Activated CD4-positive, alpha-beta memory T cell treated with anti-CD3 and anti-CD28 coated beads for 36 hours (primary cell): ENCODE measurements around the gene ARL15. TPM values are rescaled to one million over a fixed set of nuclear protein-coding genes. Genes with fewer than 3 reads are reported as not detected.
A peak's percentile ranks its signal among the peaks of the same experiment; 100 is the strongest.
"Not testable (repeated sequence)": the region's sequence is repeated elsewhere in the genome, so short reads cannot be mapped to it uniquely, and the experiment has no call there.

ENCODE experiments used
- CTCF ChIA-PET: fragments of 350-600 bp; sonication (Branson Sonifier 250); formaldehyde crosslinking; loops from one replicate; lab custom pipeline; 2021; ENCODE audit warnings: antibody characterized with exemption, inconsistent platforms; lab: Charles Lee
- POLR2A ChIA-PET: fragments of 350-600 bp; sonication (Branson Sonifier 250); formaldehyde crosslinking; loops from one replicate; lab custom pipeline; 2021; ENCODE audit warnings: antibody characterized with exemption; lab: Charles Lee
- DNase-seq: peaks from one replicate; pipeline ENCODE4 v3.0.0-alpha.2; 2020
- H3K27ac Mint-ChIP-seq: one replicate; pipeline ENCODE4 v1.8.0; 2021; ENCODE audit warnings: mixed read lengths
- H3K27me3 Mint-ChIP-seq: one replicate; pipeline ENCODE4 v1.8.0; 2021; ENCODE audit warnings: mixed read lengths
- H3K36me3 Mint-ChIP-seq: one replicate; pipeline ENCODE4 v1.8.0; 2021; ENCODE audit warnings: mixed read lengths
- H3K4me1 Mint-ChIP-seq: one replicate; pipeline ENCODE4 v1.8.0; 2021; ENCODE audit warnings: low read depth, mixed read lengths
- H3K4me3 Mint-ChIP-seq: one replicate; pipeline ENCODE4 v1.8.0; 2021; ENCODE audit warnings: mild to moderate bottlenecking, mixed read lengths
- H3K9me3 Mint-ChIP-seq: one replicate; pipeline ENCODE4 v1.8.0; 2021; ENCODE audit warnings: mixed read lengths
- intact Hi-C: fragments of 100-400 bp; cut with micrococcal nuclease; formaldehyde crosslinking; loops from one replicate; pipeline ENCODE4 v1.15.1; 2023
- total RNA-seq, 2 experiments: library from RNA; stranded (reverse); gene quantifications; one replicate each; pipeline ENCODE4 v1.2.3, GENCODE V29; 2021

ARL15 gene
- 1 to 10 TPM; 4.5 to 5.5 TPM for total RNA-seq

- peaks cover 25% of the 10 kb centered on the region for H3K4me1 Mint-ChIP-seq
- POLR2A ChIA-PET: interaction anchor here (0.6 to 1.3 kb wide), 6 partner anchors 13 to 1115 kb away, joined by 3 to 4 read pairs (median 4); no protein-coding TSS in a partner anchor
- CTCF ChIA-PET: interaction anchor here (0.5 to 2.0 kb wide), 7 partner anchors 20 to 828 kb away, joined by 3 to 7 read pairs (median 3); no protein-coding TSS in a partner anchor
Measured at GRCh38 chr5:54310433-54311175, at the start of gene ARL15. Gene ARL15, minus strand, starts transcription at chr5:54310573.

GRCh38 chr5:54360089-54360488 is 49.7 kb upstream of the ARL15 start:
- Mint-ChIP-seq H3K27ac (no peak overlapping the region), H3K4me1 (no peaks in the 10 kb centered on the region), H3K36me3 (peaks cover 4% of the 10 kb centered on the region), H3K4me3 (no peak overlapping the region), H3K9me3 (peaks cover 8% of the 10 kb centered on the region), H3K27me3 (peaks cover 19% of the 10 kb centered on the region)
- intact Hi-C loops: no loop called here
- CTCF ChIA-PET: no interaction called here
- no peak for DNase-seq
- POLR2A ChIA-PET: no interaction called here

More at GRCh38 chr5:54310433-54311175, at the start of gene ARL15:
- peak within 1 kb of the TSS; percentile 86 for H3K4me3 Mint-ChIP-seq
- peaks cover 3% of the 10 kb centered on the region for H3K27me3 Mint-ChIP-seq
- H3K27ac Mint-ChIP-seq: peak within 1 kb of the TSS; percentile 89
- intact Hi-C loops: loop anchor here (1.0 to 10.0 kb wide), 7 partner anchors 68 to 1510 kb away; partner anchors contain the start of genes MOCS2 and NDUFS4
- no peaks in the 10 kb centered on the region for H3K9me3 Mint-ChIP-seq
- H3K36me3 Mint-ChIP-seq: peaks cover 2% of the 10 kb centered on the region
- DNase-seq: peak; percentile 98

DNA sequence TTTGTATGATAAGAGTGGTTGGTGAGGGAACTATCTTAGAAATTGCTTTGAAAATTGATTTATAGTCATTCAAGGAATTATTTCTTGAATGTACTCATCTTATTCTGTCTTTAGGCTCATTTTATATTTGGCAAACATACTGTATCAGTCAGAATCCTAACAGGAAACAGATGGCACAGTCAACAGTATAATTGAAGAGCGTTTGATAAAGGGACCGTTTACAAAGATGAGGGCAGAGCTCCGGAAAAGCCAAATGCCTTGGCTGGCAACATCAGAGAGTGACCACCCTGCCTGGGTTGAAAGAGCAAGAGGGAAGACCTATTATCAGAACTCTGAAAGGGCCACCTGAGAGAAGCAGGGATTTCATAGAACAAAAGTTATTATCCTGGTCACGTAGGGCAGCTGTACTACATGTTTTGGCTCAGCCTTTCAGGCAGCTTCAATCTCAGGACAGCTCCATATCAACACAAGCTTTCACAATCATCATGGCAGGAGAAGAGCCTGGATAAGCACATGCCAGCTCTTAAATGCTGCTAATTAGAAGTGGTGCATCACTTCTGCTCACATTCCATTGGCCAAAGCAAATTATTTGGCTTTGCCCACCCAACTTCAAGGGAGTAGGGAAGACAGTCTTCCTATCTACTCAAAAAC is 47.2 kb upstream of the ARL15 start:
- Mint-ChIP-seq H3K4me1 (no peaks in the 10 kb centered on the region), H3K9me3 (peaks cover 23% of the 10 kb centered on the region), H3K27ac (no peak overlapping the region), H3K4me3 (no peak overlapping the region), H3K27me3 (peaks cover 19% of the 10 kb centered on the region), H3K36me3 (peaks cover 6% of the 10 kb centered on the region)
- ChIA-PET POLR2A (no interaction called here), CTCF (no interaction called here)
- no peak for DNase-seq
- intact Hi-C loops: no loop called here

GRCh38 chr5:54353933-54354564 is 43.7 kb upstream of the ARL15 start:
- H3K9me3 Mint-ChIP-seq: peaks cover 23% of the 10 kb centered on the region
- POLR2A ChIA-PET, H3K4me1 Mint-ChIP-seq, H3K27ac Mint-ChIP-seq, H3K36me3 Mint-ChIP-seq, H3K4me3 Mint-ChIP-seq, H3K27me3 Mint-ChIP-seq, intact Hi-C loops, DNase-seq, CTCF ChIA-PET: not testable (repeated sequence)

DNA sequence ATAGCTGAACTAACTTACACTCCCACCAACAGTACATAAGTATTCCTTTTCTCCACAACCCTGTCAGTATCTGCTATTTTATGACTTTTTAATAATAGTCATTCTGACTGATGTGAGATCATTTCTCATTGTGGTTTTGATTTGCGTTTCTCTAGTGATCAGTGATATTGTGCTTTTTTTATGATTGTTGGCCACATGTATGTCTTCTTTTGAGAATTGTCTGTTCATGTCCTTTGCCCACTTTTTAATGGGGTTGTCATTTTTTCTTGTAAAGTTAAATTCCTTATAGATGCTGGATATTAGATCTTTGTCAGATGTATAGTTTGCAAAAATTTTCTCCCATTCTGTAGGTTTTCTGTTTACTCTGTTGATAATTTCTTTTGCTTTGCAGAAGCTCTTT is 42.2 kb upstream of the ARL15 start:
- H3K4me3 Mint-ChIP-seq, CTCF ChIA-PET, H3K4me1 Mint-ChIP-seq, H3K27me3 Mint-ChIP-seq, POLR2A ChIA-PET, intact Hi-C loops, DNase-seq, H3K36me3 Mint-ChIP-seq, H3K27ac Mint-ChIP-seq: not testable (repeated sequence)
- peaks cover 23% of the 10 kb centered on the region for H3K9me3 Mint-ChIP-seq

DNA sequence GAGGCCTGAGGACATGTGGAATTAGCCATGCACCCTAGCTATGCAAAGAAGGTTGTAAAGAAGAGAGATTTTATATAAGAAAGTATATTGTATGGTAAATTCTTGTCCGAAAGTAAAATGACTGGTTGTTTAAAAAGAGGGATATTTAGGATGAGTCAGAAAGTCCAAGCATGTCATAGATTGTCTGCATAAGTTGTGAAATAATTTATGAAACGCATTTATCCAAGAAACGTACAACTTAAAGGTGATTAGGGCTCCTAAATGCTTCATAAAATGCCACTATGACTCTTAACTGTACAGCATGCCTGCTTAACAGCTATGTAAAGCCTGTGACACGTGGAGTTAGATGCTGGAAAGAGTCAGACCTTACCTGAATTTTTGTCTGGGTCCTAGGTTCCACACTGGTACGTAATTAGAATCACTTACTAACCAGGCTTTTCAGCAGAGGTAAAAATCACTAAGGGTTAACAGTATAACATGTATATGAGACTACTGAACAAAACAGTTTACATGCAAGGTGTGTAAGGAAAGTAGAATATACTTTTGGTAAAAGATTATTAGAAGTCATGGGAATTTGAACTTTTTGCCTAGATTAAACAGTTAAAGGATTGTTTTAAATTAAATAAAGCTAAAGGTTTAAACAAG is 37.0 kb upstream of the ARL15 start:
- no peak for DNase-seq
- Mint-ChIP-seq H3K4me1 (no peaks in the 10 kb centered on the region), H3K27me3 (no peaks in the 10 kb centered on the region), H3K9me3 (peaks cover 7% of the 10 kb centered on the region), H3K4me3 (no peak overlapping the region), H3K36me3 (peaks cover 3% of the 10 kb centered on the region), H3K27ac (no peak overlapping the region)
- intact Hi-C loops: no loop called here
- CTCF ChIA-PET: no interaction called here
- POLR2A ChIA-PET: no interaction called here

DNA sequence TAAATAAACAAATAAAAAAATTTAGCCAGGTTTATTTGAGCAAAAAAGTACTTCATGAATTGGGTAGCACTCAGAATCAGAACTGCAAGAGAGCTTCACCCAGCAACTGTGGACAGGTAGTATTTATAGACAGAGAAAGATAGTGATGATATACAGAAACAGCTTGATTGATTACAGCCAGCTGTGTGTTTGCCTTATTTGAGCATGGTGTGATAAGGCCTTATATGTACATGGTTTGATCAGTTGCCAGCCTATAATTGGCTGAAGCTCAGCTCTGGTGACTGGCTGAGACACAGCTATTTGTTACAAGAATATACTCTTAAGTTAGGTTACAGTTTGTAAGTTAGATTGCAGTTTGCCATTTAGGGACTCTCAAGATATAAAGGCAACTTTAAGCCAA is 34.3 kb upstream of the ARL15 start:
- peaks cover 7% of the 10 kb centered on the region for H3K9me3 Mint-ChIP-seq
- peaks cover 3% of the 10 kb centered on the region for H3K36me3 Mint-ChIP-seq
- intact Hi-C loops: no loop called here
- DNase-seq: no peak
- H3K4me3 Mint-ChIP-seq: no peak overlapping the region
- ChIA-PET POLR2A (no interaction called here), CTCF (no interaction called here)
- no peak overlapping the region for H3K27ac Mint-ChIP-seq
- H3K4me1 Mint-ChIP-seq: no peaks in the 10 kb centered on the region
- peaks cover 2% of the 10 kb centered on the region for H3K27me3 Mint-ChIP-seq

DNA sequence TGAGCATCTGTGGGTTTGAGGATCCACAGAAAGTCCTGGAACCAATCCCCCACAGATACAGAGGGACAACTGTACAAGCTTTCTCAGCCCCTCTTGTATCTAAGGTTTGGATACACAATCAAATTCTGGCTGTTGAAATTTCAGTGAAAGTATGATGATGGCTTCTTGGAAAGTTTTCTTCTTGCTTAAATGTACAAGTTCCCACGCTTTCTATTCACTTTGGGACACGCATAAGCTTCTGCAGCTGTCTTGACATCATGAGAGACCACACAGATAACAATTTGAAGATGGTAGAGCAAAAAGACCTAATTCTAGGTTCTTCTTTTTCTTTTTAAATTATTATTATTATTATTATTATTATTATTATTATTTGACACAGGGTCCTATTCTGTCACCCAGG is 31.6 kb upstream of the ARL15 start:
- Mint-ChIP-seq H3K27me3 (peaks cover 2% of the 10 kb centered on the region), H3K4me3 (no peak overlapping the region), H3K36me3 (peaks cover under 1% of the 10 kb centered on the region), H3K9me3 (peaks cover 13% of the 10 kb centered on the region), H3K27ac (no peak overlapping the region), H3K4me1 (no peaks in the 10 kb centered on the region)
- ChIA-PET CTCF (no interaction called here), POLR2A (no interaction called here)
- DNase-seq: no peak
- intact Hi-C loops: no loop called here

- DNase-seq: no peak
- CTCF ChIA-PET: no interaction called here
- Mint-ChIP-seq H3K27ac (no peak overlapping the region), H3K9me3 (peaks cover 35% of the 10 kb centered on the region), H3K4me1 (no peaks in the 10 kb centered on the region), H3K4me3 (no peak overlapping the region), H3K27me3 (peaks cover 2% of the 10 kb centered on the region), H3K36me3 (peaks cover 3% of the 10 kb centered on the region)
- intact Hi-C loops: no loop called here
- POLR2A ChIA-PET: interaction anchor here (0.8 kb wide), 1 partner anchor 27 kb away, joined by 4 read pairs; the partner anchor contains the start of gene ARL15
Measured at GRCh38 chr5:54337523-54337922, 27.1 kb upstream of the ARL15 start.

DNA sequence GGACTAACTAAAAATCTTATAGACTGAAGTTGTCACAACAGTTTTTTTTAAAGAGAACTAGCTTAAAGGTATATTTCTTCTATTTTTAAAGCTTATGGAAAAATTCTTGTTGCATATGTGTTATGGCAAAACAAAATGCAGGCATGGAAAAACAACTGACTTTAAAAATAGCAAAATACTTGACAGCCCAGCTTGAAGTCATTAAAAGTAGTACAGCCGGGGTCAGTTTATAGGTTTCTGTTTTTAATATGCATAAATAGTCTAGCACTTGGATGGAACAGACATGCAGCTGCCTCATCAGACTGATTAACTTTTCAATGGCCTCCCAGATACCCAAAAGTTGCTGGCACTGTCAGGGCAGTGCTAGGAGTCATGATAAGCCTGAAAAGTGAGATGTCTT is 22.3 kb upstream of the ARL15 start:
- POLR2A ChIA-PET: no interaction called here
- Mint-ChIP-seq H3K4me3 (no peak overlapping the region), H3K9me3 (peaks cover 30% of the 10 kb centered on the region), H3K27me3 (peaks cover 10% of the 10 kb centered on the region), H3K27ac (no peak overlapping the region), H3K4me1 (no peaks in the 10 kb centered on the region), H3K36me3 (peaks cover 3% of the 10 kb centered on the region)
- CTCF ChIA-PET: no interaction called here
- no peak for DNase-seq
- intact Hi-C loops: no loop called here

DNA sequence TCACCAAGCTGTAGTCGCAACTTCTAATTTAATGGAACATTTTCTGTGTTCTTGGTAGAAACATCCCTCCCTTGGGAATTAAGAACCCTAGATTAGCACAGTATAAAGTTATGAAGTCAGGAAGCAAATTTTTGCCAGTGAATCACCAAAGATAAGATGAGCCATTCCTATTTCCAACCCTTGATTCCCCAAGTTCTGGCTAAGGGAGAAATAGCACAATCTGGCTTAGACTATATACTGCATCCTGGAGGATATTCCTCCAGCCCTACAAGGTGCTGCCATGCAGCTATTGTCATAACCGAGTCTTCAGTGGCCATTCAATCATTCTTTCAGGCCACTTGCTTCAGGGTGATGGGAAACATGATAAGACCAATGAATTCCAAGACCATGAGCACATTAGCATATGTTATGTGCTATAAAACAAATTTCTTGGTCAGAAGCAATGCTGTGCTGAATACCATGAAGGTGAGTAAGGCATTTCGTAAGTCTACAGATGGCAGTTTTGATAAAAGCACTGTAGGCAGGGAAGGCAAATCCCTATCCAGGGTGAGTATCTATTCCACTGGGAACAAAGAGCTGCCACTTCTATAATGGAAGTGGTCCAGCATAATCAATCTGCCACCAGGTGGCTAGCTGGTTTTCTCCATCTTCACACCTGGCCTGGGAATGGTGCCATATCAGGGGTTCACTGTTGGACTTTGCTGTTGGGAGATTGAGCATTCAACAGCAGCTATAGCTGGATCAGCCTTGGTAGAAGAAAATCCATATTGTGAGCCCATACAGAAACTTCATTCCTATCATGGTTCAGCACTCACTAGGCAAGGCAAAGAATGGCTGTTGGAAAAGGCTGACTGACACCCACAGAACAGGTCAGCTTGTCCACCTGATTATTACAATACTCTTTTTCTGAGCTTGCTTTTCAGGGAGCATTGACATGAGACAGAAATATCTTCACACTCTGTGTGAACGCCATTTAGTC is 19.6 kb upstream of the ARL15 start:
- H3K4me1 Mint-ChIP-seq: no peaks in the 10 kb centered on the region
- H3K36me3 Mint-ChIP-seq: peaks cover 3% of the 10 kb centered on the region
- intact Hi-C loops: no loop called here
- DNase-seq: no peak
- H3K27me3 Mint-ChIP-seq: peaks cover 12% of the 10 kb centered on the region
- H3K27ac Mint-ChIP-seq: no peak overlapping the region
- H3K9me3 Mint-ChIP-seq: peaks cover 11% of the 10 kb centered on the region
- ChIA-PET CTCF (interaction anchor here (1.0 kb wide), 1 partner anchor 19 kb away, joined by 3 read pairs; no protein-coding TSS in a partner anchor), POLR2A (no interaction called here)
- no peak overlapping the region for H3K4me3 Mint-ChIP-seq
